Measurements from ENCODE around the gene ALX4.

DNA sequence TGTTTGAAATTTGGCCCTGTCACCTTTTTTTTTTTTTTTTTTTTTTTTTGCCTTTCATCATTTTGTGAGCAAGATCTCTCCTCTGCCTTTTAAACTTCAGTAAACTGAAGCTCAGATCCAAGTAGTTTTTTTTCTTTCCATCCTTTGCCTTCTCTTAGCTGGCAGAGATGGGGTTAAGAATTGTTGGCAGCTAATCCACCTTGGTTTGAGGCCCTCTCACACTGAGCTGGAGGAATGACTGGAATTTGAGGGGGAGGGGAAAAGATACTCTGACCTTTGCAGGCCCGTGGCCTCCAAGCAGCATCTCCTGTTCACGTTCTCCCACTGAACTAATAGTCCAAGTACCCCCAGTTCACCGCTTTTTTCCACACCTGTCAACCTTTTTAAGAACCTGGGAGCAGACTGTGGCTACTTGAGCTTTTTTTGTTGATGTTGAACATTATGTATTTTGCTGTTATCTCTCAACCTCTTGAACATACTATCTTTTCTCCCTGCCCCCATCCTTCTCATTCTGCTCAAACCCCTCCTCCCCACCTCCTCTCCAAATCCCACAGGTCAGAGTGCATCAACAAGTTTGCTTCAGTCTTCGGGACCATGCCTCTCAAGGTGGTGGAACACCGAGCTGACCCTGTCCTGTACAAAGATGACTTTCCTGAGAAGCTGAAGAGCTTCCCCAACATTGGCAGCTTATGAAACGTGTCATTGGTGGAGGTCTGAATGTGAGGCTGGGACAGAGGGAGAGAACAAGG, 66.2 kb downstream of the ALX4 start:
- TF ChIP-seq EZH2 (IDR thresholded peaks at IDR 0.05; ENCODE audit: borderline replicate concordance, low read depth, low read length, severe bottlenecking) = no peak
- TF ChIP-seq, protein P1, sequence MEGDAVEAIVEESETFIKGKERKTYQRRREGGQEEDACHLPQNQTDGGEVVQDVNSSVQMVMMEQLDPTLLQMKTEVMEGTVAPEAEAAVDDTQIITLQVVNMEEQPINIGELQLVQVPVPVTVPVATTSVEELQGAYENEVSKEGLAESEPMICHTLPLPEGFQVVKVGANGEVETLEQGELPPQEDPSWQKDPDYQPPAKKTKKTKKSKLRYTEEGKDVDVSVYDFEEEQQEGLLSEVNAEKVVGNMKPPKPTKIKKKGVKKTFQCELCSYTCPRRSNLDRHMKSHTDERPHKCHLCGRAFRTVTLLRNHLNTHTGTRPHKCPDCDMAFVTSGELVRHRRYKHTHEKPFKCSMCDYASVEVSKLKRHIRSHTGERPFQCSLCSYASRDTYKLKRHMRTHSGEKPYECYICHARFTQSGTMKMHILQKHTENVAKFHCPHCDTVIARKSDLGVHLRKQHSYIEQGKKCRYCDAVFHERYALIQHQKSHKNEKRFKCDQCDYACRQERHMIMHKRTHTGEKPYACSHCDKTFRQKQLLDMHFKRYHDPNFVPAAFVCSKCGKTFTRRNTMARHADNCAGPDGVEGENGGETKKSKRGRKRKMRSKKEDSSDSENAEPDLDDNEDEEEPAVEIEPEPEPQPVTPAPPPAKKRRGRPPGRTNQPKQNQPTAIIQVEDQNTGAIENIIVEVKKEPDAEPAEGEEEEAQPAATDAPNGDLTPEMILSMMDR (IDR thresholded peaks at IDR 0.05; ENCODE audit: borderline replicate concordance, extremely low read depth, low read length, poor library complexity, severe bottlenecking) = no peak

All from DND-41 (cell line).